GM12878 (cell line): ENCODE data around the gene ASB4. TPM values are rescaled to one million over a fixed set of nuclear protein-coding genes. Genes with fewer than 3 reads are reported as not detected.
"Not testable (repeated sequence)": the region's sequence is repeated elsewhere in the genome, so short reads cannot be mapped to it uniquely, and the experiment has no call there.

Source experiments
- ATAC-seq: fragments of 200-7000 bp; cut with Tn5 transposase; 3 replicates; pipeline ENCODE4 v1.9.1; 2020; ENCODE audit warnings: mild to moderate bottlenecking, moderate library complexity
- BruUV-seq: library from RNA; stranded (reverse); fragments of 400-500 nt; replicated peaks from 2 replicates; lab custom pipeline; 2021; lab: Mats Ljungman, UMichigan
- CTCF ChIA-PET: fragments of 300-600 bp; sonication (Branson Sonifier 250); formaldehyde crosslinking; extraction: SDS; loops from one replicate; lab custom pipeline; 2021; ENCODE audit warnings: inconsistent platforms; lab: Yijun Ruan, JAX
- POLR2A ChIA-PET: fragments of 350-600 bp; formaldehyde crosslinking; extraction: SDS; loops from one replicate; lab custom pipeline; 2021; ENCODE audit warnings: inconsistent platforms; lab: Charles Lee
- RAD21 ChIA-PET: fragments of 300-600 bp; sonication (Branson Sonifier 250); formaldehyde crosslinking; loops from one replicate; lab custom pipeline; 2023; ENCODE audit warnings: antibody characterized with exemption; ENCODE audit not compliant: unreplicated experiment; lab: Charles Lee
- SMC1A ChIA-PET: fragments of 300-600 bp; sonication (Branson Sonifier 250); formaldehyde crosslinking; loops from one replicate; lab custom pipeline; 2023; ENCODE audit not compliant: unreplicated experiment, uncharacterized antibody; lab: Charles Lee
- DNase-seq: peaks from one replicate; pipeline ENCODE4 v3.0.0-alpha.2; 2011; ENCODE audit warnings: low read depth, low spot score
- FAIRE-seq: peaks from 3 replicates; lab custom pipeline; 2011; peaks lifted over from hg19 to GRCh38; lab: Jason Lieb, UNC
- H2AFZ ChIP-seq: 2 replicates; pipeline ENCODE4 v1.6.0; 2011; ENCODE audit warnings: low read depth, low read length, control low read depth; ENCODE audit not compliant: control insufficient read depth
- H3K27ac ChIP-seq: 2 replicates; pipeline ENCODE4 v1.5.1; 2011; ENCODE audit warnings: control low read depth; ENCODE audit not compliant: control insufficient read depth, insufficient read depth
- H3K27me3 ChIP-seq, 2 experiments: replicated peaks in 1 of 2; 2 replicates each; pipeline versions ENCODE4 v1.6.0 to v1.6.1; 2011; ENCODE audit warnings: low read length in 1 of 2; ENCODE audit not compliant: control insufficient read depth in 2 of 2, insufficient read depth in 2 of 2
- H3K36me3 ChIP-seq, 2 experiments: 2 replicates each; pipeline ENCODE4 v1.5.1; 2011; ENCODE audit warnings: low read length in 1 of 2; ENCODE audit not compliant: control insufficient read depth in 2 of 2, insufficient read depth in 2 of 2
- H3K4me1 ChIP-seq: 2 replicates; pipeline ENCODE4 v1.6.1; 2011; ENCODE audit warnings: mild to moderate bottlenecking, low read length, moderate library complexity, mixed read lengths; ENCODE audit not compliant: control insufficient read depth, insufficient read depth
- H3K4me2 ChIP-seq: 2 replicates; pipeline ENCODE4 v1.6.0; 2011; ENCODE audit warnings: control low read depth; ENCODE audit not compliant: control insufficient read depth, insufficient read depth
- H3K4me3 ChIP-seq: fragments of 200-600 bp; sonication (generic); 2 replicates; pipeline ENCODE4 v1.5.1; 2016
- H3K79me2 ChIP-seq: 2 replicates; pipeline ENCODE4 v1.6.0; 2011; ENCODE audit warnings: low read length; ENCODE audit not compliant: control insufficient read depth, insufficient read depth
- H3K9ac ChIP-seq: 2 replicates; pipeline ENCODE4 v1.8.0; 2011; ENCODE audit warnings: low read length, control low read depth, mixed read lengths; ENCODE audit not compliant: control insufficient read depth, insufficient read depth
- H3K9me3 ChIP-seq: replicated peaks from 3 replicates; pipeline ENCODE4 v1.5.1; 2011; ENCODE audit warnings: mild to moderate bottlenecking, low read length; ENCODE audit not compliant: control insufficient read depth, insufficient read depth
- H4K20me1 ChIP-seq: 2 replicates; pipeline ENCODE4 v1.6.0; 2011; ENCODE audit not compliant: control insufficient read depth, insufficient read depth
- BCL3 ChIP-seq: IDR thresholded peaks from 2 replicates; pipeline ENCODE4 v1.6.1; 2011; ENCODE audit warnings: borderline replicate concordance, low read depth, mild to moderate bottlenecking, moderate library complexity, low read length; ENCODE audit not compliant: insufficient read depth, poor library complexity, severe bottlenecking
- WGBS: methylation state at CpG from one replicate; pipeline ENCODE4 v1.1.6; 2016; ENCODE audit warnings: low lambda C conversion rate; ENCODE audit not compliant: insufficient replicate concordance, insufficient coverage; ENCODE audit errors: missing lambda C conversion rate; 5-methylcytosine and 5-hydroxymethylcytosine counted together
- in situ Hi-C: fragments of 300-500 bp; cut with MboI; formaldehyde crosslinking; loops from 9 replicates; pipeline ENCODE4 v1.14.3; 2018; ENCODE audit warnings: mixed read lengths
- intact Hi-C: fragments of 100-400 bp; cut with micrococcal nuclease; formaldehyde crosslinking; loops from one replicate; pipeline ENCODE4 v1.14.2; 2022; ENCODE audit not compliant: unreplicated experiment
- polyA plus RNA-seq, 11 experiments: library from polyadenylated mRNA; depleted of rRNA in 4 of 11; unstranded in 6 of 11; stranded (reverse) in 5 of 11; fragments of >200 nt; fragmentation: Nextera tagmentation in 4 of 11; fragmentation: Illumina TruSeq in 1 of 11; extraction: Ambion mirVana in 4 of 11; extraction: Trizol in 1 of 11; gene quantifications; 1 replicate in 1 of 11; 2 replicates in 10 of 11; pipeline versions ENCODE4 v1.2.1 to v1.2.3, GENCODE V29; 2011 to 2016; ENCODE audit warnings: inconsistent platforms in 2 of 11, missing spikeins in 2 of 11, low read depth in 1 of 11
- total RNA-seq, 4 experiments: library from RNA; depleted of rRNA in 3 of 4; stranded (reverse); fragments of >200 nt in 3 of 4; fragmentation: Illumina TruSeq in 1 of 4; extraction: Trizol in 1 of 4; gene quantifications; 2 replicates each; pipeline versions ENCODE4 v1.2.1 to v1.2.3, GENCODE V29; 2013 to 2021

Gene ASB4
- total and polyA plus RNA-seq, 10 of the 15 experiments (the other 5 are each of a cell fraction or from before 2014, with no cell fraction given), result 0.12 to 1.1 TPM; not detected in 8

GRCh38 chr7:95552010-95552926 is 66.5 kb downstream of the ASB4 start:
- intact Hi-C loops, CTCF ChIA-PET, ATAC-seq, H4K20me1 ChIP-seq, H2AFZ ChIP-seq, H3K36me3 ChIP-seq, H3K9ac ChIP-seq, in situ Hi-C loops, DNase-seq, H3K79me2 ChIP-seq, H3K27me3 ChIP-seq, RAD21 ChIA-PET, FAIRE-seq, H3K9me3 ChIP-seq, H3K4me1 ChIP-seq, H3K27ac ChIP-seq, BruUV-seq, H3K4me2 ChIP-seq, H3K4me3 ChIP-seq: not testable (repeated sequence)
- ChIA-PET POLR2A (interaction anchor here (0.6 kb wide), 1 partner anchor 56 kb away, joined by 3 read pairs; no protein-coding TSS in a partner anchor), SMC1A (interaction anchor here (1.3 to 2.3 kb wide), 2 partner anchors 11 to 24 kb away, joined by 5 to 11 read pairs; no protein-coding TSS in a partner anchor)
- WGBS, result 58% methylated on average over 40 of the region's 45 CpGs

- ATAC-seq (no peak), DNase-seq (no peak), FAIRE-seq (no peak)
- Histone ChIP-seq H3K4me2 (no peak overlapping the region), H3K27ac (no peak overlapping the region), H2AFZ (no peak overlapping the region), H3K9ac (no peak overlapping the region), H3K27me3 (no peaks in the 10 kb centered on the region; a peak in 1 of 4 replicates), H3K4me1 (no peaks in the 10 kb centered on the region), H4K20me1 (no peaks in the 10 kb centered on the region), H3K79me2 (no peaks in the 10 kb centered on the region), H3K36me3 (no peaks in the 10 kb centered on the region), H3K9me3 (no peaks in the 10 kb centered on the region), H3K4me3 (no peak overlapping the region)
- ChIA-PET RAD21 (no interaction called here), SMC1A (no interaction called here), CTCF (no interaction called here), POLR2A (no interaction called here)
- TF ChIP-seq BCL3, result no peak
- in situ Hi-C loops, result no loop called here
- 21% methylated on average over 2 of the region's 2 CpGs for WGBS
- intact Hi-C loops, result no loop called here
- BruUV-seq, result no TSS peak
These were observed 68.2 kb downstream of the ASB4 start for GRCh38 chr7:95553939-95554338.
